Measurements from ENCODE around the gene CSRNP2.

DNA sequence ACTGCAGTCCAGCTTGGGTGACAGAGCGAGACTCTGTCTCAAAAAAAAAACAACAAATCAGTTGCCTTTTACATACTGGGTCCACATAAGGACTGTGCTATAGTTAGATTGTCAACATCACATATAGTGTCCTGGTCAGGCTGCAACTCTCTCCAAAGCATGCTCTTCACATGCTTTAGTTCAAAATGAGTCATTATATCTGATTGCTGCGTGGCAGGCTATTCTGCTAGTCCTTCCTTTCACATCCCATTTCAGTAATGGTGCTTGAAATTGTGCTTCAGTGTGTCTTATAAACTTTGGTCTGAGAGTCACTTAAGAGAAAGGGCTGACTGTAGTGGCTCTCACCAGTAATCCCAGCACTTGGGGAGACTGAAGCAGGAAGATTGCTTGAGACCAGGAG, 28.3 kb downstream of the CSRNP2 start:
- TF ChIP-seq, protein P1, sequence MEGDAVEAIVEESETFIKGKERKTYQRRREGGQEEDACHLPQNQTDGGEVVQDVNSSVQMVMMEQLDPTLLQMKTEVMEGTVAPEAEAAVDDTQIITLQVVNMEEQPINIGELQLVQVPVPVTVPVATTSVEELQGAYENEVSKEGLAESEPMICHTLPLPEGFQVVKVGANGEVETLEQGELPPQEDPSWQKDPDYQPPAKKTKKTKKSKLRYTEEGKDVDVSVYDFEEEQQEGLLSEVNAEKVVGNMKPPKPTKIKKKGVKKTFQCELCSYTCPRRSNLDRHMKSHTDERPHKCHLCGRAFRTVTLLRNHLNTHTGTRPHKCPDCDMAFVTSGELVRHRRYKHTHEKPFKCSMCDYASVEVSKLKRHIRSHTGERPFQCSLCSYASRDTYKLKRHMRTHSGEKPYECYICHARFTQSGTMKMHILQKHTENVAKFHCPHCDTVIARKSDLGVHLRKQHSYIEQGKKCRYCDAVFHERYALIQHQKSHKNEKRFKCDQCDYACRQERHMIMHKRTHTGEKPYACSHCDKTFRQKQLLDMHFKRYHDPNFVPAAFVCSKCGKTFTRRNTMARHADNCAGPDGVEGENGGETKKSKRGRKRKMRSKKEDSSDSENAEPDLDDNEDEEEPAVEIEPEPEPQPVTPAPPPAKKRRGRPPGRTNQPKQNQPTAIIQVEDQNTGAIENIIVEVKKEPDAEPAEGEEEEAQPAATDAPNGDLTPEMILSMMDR (IDR thresholded peaks at IDR 0.05): no peak
- TF ChIP-seq POLR2A (IDR thresholded peaks at IDR 0.05): no peak

All from thyroid gland (tissue), 4 donors.